OCI-LY3 (cell line): Measurements from ENCODE around the gene LMCD1.

Experiments used
- CTCF ChIP-seq: fragments of 200-600, 300-600 bp; sonication (generic); IDR thresholded peaks from 2 replicates; pipeline ENCODE4 v1.5.1; 2014; ENCODE audit warnings: antibody characterized with exemption, low read length, low read depth
- EZH2phosphoT487 ChIP-seq: fragments of 200-600 bp; shearing (Covaris generic); IDR thresholded peaks from 2 replicates; pipeline ENCODE4 v1.6.1; 2018; ENCODE audit warnings: antibody characterized with exemption, mixed run types, low read depth

GRCh38 chr3:8573342-8573926 is 71.8 kb downstream of the LMCD1 start:
- TF ChIP-seq CTCF: no peak
- TF ChIP-seq EZH2phosphoT487: no peak
